ENCODE results near the gene PITPNC1. TPM values are rescaled to one million over a fixed set of nuclear protein-coding genes. Genes with fewer than 3 reads are reported as not detected.

PITPNC1 gene
- polyA plus RNA-seq, 1 of the 3 experiments (the other 2 are of a cell fraction) = 18.4 TPM

GRCh38 chr17:67531291-67531690, 154.2 kb downstream of the PITPNC1 start:
- no peak overlapping the region for H3K4me2 ChIP-seq
- no peak overlapping the region for H2AFZ ChIP-seq (ENCODE audit: low read depth)
- no peaks in the 10 kb centered on the region for H3K9me3 ChIP-seq
- H3K9me2 ChIP-seq = no peaks in the 10 kb centered on the region
- peaks cover 21% of the 10 kb centered on the region for H3F3A ChIP-seq (replicated peaks; ENCODE audit: insufficient read depth)
- no peak overlapping the region for H3K4me3 ChIP-seq (ENCODE audit: low read depth in 2 of 2, low read length in 1 of 2)
- H3K9ac ChIP-seq = no peak overlapping the region
- POLR2A ChIA-PET = interaction anchor here (0.6 to 1.9 kb wide), 2 partner anchors 40 to 74 kb away, joined by 3 to 4 read pairs; no protein-coding TSS in a partner anchor
- peak; percentile 50 for DNase-seq
- peaks cover 6 to 32% of the 10 kb centered on the region in 2 experiments; a peak in 2 of 4 replicates for H3K4me1 ChIP-seq (ENCODE audit: control insufficient read depth in 1 of 2, insufficient read depth in 2 of 2, low read depth in 1 of 2, low read length in 1 of 2)
- H3K27me3 ChIP-seq (ENCODE audit: insufficient read depth) = no peaks in the 10 kb centered on the region
- peaks cover 0 to 4% of the 10 kb centered on the region in 2 experiments for H3K36me3 ChIP-seq (replicated peaks in 1 of 2; ENCODE audit: control insufficient read depth in 1 of 2, insufficient read depth in 2 of 2, low read length in 1 of 2)
- CTCF ChIA-PET = interaction anchor here (0.8 to 3.2 kb wide), 7 partner anchors 10 to 158 kb away, joined by 3 to 16 read pairs (median 4); partner anchors contain the start of gene PITPNC1
- WGBS (ENCODE audit: low lambda C conversion rate) = 84% methylated on average over 12 of the region's 12 CpGs
- TF ChIP-seq YY1 (IDR thresholded peaks at IDR 0.05; ENCODE audit: low read depth) = no peak
- no peak for TF ChIP-seq NRF1 (IDR thresholded peaks at IDR 0.05; ENCODE audit: low read depth, low read length)
- no peak for TF ChIP-seq RAD21 (IDR thresholded peaks at IDR 0.05; ENCODE audit: low read length)
- TF ChIP-seq, protein P1, sequence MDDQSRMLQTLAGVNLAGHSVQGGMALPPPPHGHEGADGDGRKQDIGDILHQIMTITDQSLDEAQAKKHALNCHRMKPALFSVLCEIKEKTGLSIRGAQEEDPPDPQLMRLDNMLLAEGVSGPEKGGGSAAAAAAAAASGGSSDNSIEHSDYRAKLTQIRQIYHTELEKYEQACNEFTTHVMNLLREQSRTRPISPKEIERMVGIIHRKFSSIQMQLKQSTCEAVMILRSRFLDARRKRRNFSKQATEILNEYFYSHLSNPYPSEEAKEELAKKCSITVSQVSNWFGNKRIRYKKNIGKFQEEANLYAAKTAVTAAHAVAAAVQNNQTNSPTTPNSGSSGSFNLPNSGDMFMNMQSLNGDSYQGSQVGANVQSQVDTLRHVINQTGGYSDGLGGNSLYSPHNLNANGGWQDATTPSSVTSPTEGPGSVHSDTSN (IDR thresholded peaks at IDR 0.05) = no peak
- TF ChIP-seq USF2 (IDR thresholded peaks at IDR 0.05; ENCODE audit: borderline replicate concordance, low read depth, low read length) = no peak
- no peak for TF ChIP-seq CTCF (IDR thresholded peaks at IDR 0.05)
- TF ChIP-seq EP300 (IDR thresholded peaks at IDR 0.05; ENCODE audit: borderline replicate concordance in 1 of 2, low read depth in 1 of 2, low read length in 1 of 2) = no peak
- no peak for TF ChIP-seq EZH2phosphoT487 (IDR thresholded peaks at IDR 0.05; ENCODE audit: borderline replicate concordance, low read depth)
- TF ChIP-seq FOXJ3 (CRISPR knock-in tag; IDR thresholded peaks at IDR 0.05) = no peak
- H3K79me2 ChIP-seq (ENCODE audit: insufficient read depth) = peaks cover 13% of the 10 kb centered on the region
- no peaks in the 10 kb centered on the region for H4K20me1 ChIP-seq (ENCODE audit: insufficient read depth)
- H3K27ac ChIP-seq (ENCODE audit: low read depth in 2 of 2, low read length in 1 of 2) = no peak overlapping the region; a peak in 1 of 4 replicates

DNA sequence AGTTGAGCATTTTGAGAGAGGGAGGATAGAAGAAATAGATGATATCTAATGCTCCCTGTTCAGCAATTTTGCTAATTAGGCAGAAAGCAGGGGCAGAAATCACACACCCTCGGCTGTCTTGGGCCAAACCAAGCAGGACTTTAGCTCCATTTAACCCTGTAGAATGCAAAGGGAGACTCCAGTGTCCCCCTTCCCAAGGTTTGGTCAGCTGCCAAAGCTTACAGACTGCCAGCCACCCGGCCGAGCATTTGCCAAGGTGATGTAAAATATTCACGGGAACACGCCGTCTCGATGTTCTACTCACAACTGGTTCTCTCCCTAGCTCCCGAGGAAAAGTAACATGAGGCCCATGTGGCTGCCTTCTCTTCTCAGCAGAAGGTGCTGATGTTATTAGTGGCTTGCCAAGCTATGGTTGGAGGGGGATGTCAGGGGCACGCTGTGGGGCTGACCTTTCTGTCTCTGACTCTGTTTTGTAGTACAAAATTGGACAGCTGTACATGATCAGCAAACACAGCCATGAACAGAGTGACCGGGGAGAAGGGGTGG, 155.3 kb downstream of the PITPNC1 start:
- H3K79me2 ChIP-seq (ENCODE audit: insufficient read depth) = peaks cover 8% of the 10 kb centered on the region
- peaks cover 0 to 4% of the 10 kb centered on the region in 2 experiments for H3K36me3 ChIP-seq (replicated peaks in 1 of 2; ENCODE audit: control insufficient read depth in 1 of 2, insufficient read depth in 2 of 2, low read length in 1 of 2)
- WGBS (ENCODE audit: low lambda C conversion rate) = 85% methylated on average over 10 of the region's 10 CpGs
- no peak overlapping the region for H3K4me3 ChIP-seq (ENCODE audit: low read depth in 2 of 2, low read length in 1 of 2)
- H2AFZ ChIP-seq (ENCODE audit: low read depth) = no peak overlapping the region
- CTCF ChIA-PET = interaction anchor here (0.9 to 3.2 kb wide), 6 partner anchors 25 to 158 kb away, joined by 4 to 16 read pairs (median 4); partner anchors contain the start of gene PITPNC1
- POLR2A ChIA-PET = interaction anchor here (1.9 kb wide), 1 partner anchor 41 kb away, joined by 4 read pairs; no protein-coding TSS in a partner anchor
- peaks cover 6 to 32% of the 10 kb centered on the region in 2 experiments; a peak in 2 of 4 replicates for H3K4me1 ChIP-seq (ENCODE audit: control insufficient read depth in 1 of 2, insufficient read depth in 2 of 2, low read depth in 1 of 2, low read length in 1 of 2)
- no peak overlapping the region for H3K4me2 ChIP-seq
- no peaks in the 10 kb centered on the region for H3K9me3 ChIP-seq
- no peaks in the 10 kb centered on the region for H3K27me3 ChIP-seq (ENCODE audit: insufficient read depth)
- peaks cover 16% of the 10 kb centered on the region for H3F3A ChIP-seq (replicated peaks; ENCODE audit: insufficient read depth)
- H4K20me1 ChIP-seq (ENCODE audit: insufficient read depth) = no peaks in the 10 kb centered on the region
- no peaks in the 10 kb centered on the region for H3K9me2 ChIP-seq
- no peak for DNase-seq
- H3K9ac ChIP-seq = no peak overlapping the region
- no peak overlapping the region; a peak in 1 of 4 replicates for H3K27ac ChIP-seq (ENCODE audit: low read depth in 2 of 2, low read length in 1 of 2)
- TF ChIP-seq RFX5 (IDR thresholded peaks at IDR 0.05; ENCODE audit: low read length) (no peak), YY1 (IDR thresholded peaks at IDR 0.05; ENCODE audit: low read depth) (no peak), JUND (IDR thresholded peaks at IDR 0.05) (no peak), SIN3A (IDR thresholded peaks at IDR 0.05; ENCODE audit: borderline replicate concordance, low read depth, low read length) (no peak), GABPA (IDR thresholded peaks at IDR 0.05; ENCODE audit: low read depth) (no peak), MXI1 (IDR thresholded peaks at IDR 0.05; ENCODE audit: low read depth, low read length) (no peak), RAD21 (IDR thresholded peaks at IDR 0.05; ENCODE audit: low read length) (no peak), FOXM1 (IDR thresholded peaks at IDR 0.05; ENCODE audit: low read depth) (no peak), EZH2phosphoT487 (IDR thresholded peaks at IDR 0.05; ENCODE audit: borderline replicate concordance, low read depth) (no peak), POLR2AphosphoS5 (IDR thresholded peaks at IDR 0.05; ENCODE audit: low read depth, low read length) (no peak), ELF1 (IDR thresholded peaks at IDR 0.05) (no peak), FOSL2 (IDR thresholded peaks at IDR 0.05; ENCODE audit: borderline replicate concordance, low read depth) (no peak), FOXJ3 (CRISPR knock-in tag; IDR thresholded peaks at IDR 0.05) (no peak), CHD2 (IDR thresholded peaks at IDR 0.05; ENCODE audit: low read length, partially characterized antibody) (no peak)
- TF ChIP-seq, protein P2, sequence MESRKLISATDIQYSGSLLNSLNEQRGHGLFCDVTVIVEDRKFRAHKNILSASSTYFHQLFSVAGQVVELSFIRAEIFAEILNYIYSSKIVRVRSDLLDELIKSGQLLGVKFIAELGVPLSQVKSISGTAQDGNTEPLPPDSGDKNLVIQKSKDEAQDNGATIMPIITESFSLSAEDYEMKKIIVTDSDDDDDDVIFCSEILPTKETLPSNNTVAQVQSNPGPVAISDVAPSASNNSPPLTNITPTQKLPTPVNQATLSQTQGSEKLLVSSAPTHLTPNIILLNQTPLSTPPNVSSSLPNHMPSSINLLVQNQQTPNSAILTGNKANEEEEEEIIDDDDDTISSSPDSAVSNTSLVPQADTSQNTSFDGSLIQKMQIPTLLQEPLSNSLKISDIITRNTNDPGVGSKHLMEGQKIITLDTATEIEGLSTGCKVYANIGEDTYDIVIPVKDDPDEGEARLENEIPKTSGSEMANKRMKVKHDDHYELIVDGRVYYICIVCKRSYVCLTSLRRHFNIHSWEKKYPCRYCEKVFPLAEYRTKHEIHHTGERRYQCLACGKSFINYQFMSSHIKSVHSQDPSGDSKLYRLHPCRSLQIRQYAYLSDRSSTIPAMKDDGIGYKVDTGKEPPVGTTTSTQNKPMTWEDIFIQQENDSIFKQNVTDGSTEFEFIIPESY (IDR thresholded peaks at IDR 0.05; ENCODE audit: borderline replicate concordance, low read depth) = no peak
